Erythroblast (primary cell): ENCODE results near the gene SMIM38.

Experiments used
- GATA1 ChIP-seq: IDR thresholded peaks from 2 replicates; pipeline ENCODE4 v1.6.1; 2011; ENCODE audit warnings: low read depth, mild to moderate bottlenecking, control low read depth, low read length, moderate library complexity
- POLR2A ChIP-seq: IDR thresholded peaks from 2 replicates; pipeline ENCODE4 v1.6.1; 2011; ENCODE audit warnings: mild to moderate bottlenecking, low read length

GRCh38 chr11:69154938-69155301, 815 bp upstream of the SMIM38 start:
- TF ChIP-seq POLR2A (no peak), GATA1 (no peak)
